ENCODE results near the gene MAPK10. TPM values are rescaled to one million over a fixed set of nuclear protein-coding genes. Genes with fewer than 3 reads are reported as not detected.

The MAPK10 gene
- total and polyA plus RNA-seq, 4 donors: 3.3 to 109 (median 24.5) TPM

- no peak overlapping the region for H3K4me3 ChIP-seq
- H3K27me3 ChIP-seq (ENCODE audit: control insufficient read depth in 3 of 3, insufficient read depth in 3 of 3, low read length in 2 of 3): no peaks in the 10 kb centered on the region
- H3K4me1 ChIP-seq (ENCODE audit: control insufficient read depth in 5 of 5, insufficient read depth in 5 of 5, low read length in 5 of 5): no peaks in the 10 kb centered on the region
- H3K9me3 ChIP-seq (ENCODE audit: control insufficient read depth in 4 of 4, insufficient read depth in 3 of 4, low read length in 3 of 4): no peaks in the 10 kb centered on the region
- no peak overlapping the region for H3K27ac ChIP-seq (ENCODE audit: low read depth in 1 of 2, low read length in 1 of 2)
- ATAC-seq (ENCODE audit: insufficient read depth, low FRiP score) (no peak), DNase-seq (no peak)
- no peak overlapping the region for H3K9ac ChIP-seq (ENCODE audit: insufficient read depth in 1 of 2, low read length in 2 of 2)
- no peaks in the 10 kb centered on the region for H3K36me3 ChIP-seq (ENCODE audit: control insufficient read depth in 4 of 4, insufficient read depth in 4 of 4, low read length in 4 of 4)
- TF ChIP-seq CTCF (IDR thresholded peaks at IDR 0.05; ENCODE audit: control extremely low read depth, extremely low read depth): no peak
Observed at GRCh38 chr4:85940151-85940550, 419.7 kb downstream of the MAPK10 start.

Small RNA genes within 50 kb of the gene (small RNA-seq; reads per million reads assigned to genes)
- not detected for gene RN7SKP96 (ENCODE audit: low replicate concordance)

Other genes with a start within 250 kb of the MAPK10 start
- gene PTPN13, start 234.3 kb upstream of the MAPK10 start, total RNA-seq: 10 to 100 TPM; 79.8 to 95.0 TPM
- gene PTPN13, start 234.3 kb upstream of the MAPK10 start, polyA plus RNA-seq: 10 to 100 TPM in 1 of 2 donors, 1 to 10 TPM in 1; 8.3 to 16.1 TPM